ENCODE results near the gene SSUH2. TPM values are rescaled to one million over a fixed set of nuclear protein-coding genes. Genes with fewer than 3 reads are reported as not detected.

SSUH2 gene
- total RNA-seq, 1 donor from 2014 or later: not detected

GRCh38 chr3:8576841-8577571 lies 67.6 kb downstream of the SSUH2 start:
- H3K36me3 Mint-ChIP-seq (ENCODE audit: unreplicated experiment): peaks cover 16% of the 10 kb centered on the region
- no peaks in the 10 kb centered on the region for H3K27me3 Mint-ChIP-seq (ENCODE audit: unreplicated experiment)
- no peak for TF ChIP-seq CTCF (IDR thresholded peaks at IDR 0.05)
- H3K9me3 Mint-ChIP-seq (ENCODE audit: unreplicated experiment): no peaks in the 10 kb centered on the region
- no peak overlapping the region for H3K4me3 Mint-ChIP-seq (ENCODE audit: unreplicated experiment)
- peaks cover 76% of the 10 kb centered on the region for H3K4me1 Mint-ChIP-seq (ENCODE audit: unreplicated experiment)
- H3K27ac Mint-ChIP-seq (ENCODE audit: unreplicated experiment): peak overlapping the region; percentile 90
- no peak for DNase-seq (ENCODE audit: extremely low spot score, unreplicated experiment)

- Mint-ChIP-seq H3K27me3 (ENCODE audit: unreplicated experiment) (no peaks in the 10 kb centered on the region), H3K36me3 (ENCODE audit: unreplicated experiment) (peaks cover 22% of the 10 kb centered on the region), H3K4me1 (ENCODE audit: unreplicated experiment) (peaks cover 72% of the 10 kb centered on the region), H3K27ac (ENCODE audit: unreplicated experiment) (peak overlapping the region; percentile 90), H3K4me3 (ENCODE audit: unreplicated experiment) (no peak overlapping the region), H3K9me3 (ENCODE audit: unreplicated experiment) (no peaks in the 10 kb centered on the region)
- no peak for DNase-seq (ENCODE audit: extremely low spot score, unreplicated experiment)
- TF ChIP-seq CTCF (IDR thresholded peaks at IDR 0.05): no peak
Observed at GRCh38 chr3:8576436-8576835, 68.2 kb downstream of the SSUH2 start.

- no peak for TF ChIP-seq CTCF (IDR thresholded peaks at IDR 0.05)
- peaks cover 31% of the 10 kb centered on the region for H3K36me3 Mint-ChIP-seq (ENCODE audit: unreplicated experiment)
- H3K9me3 Mint-ChIP-seq (ENCODE audit: unreplicated experiment): no peaks in the 10 kb centered on the region
- peaks cover 75% of the 10 kb centered on the region for H3K4me1 Mint-ChIP-seq (ENCODE audit: unreplicated experiment)
- peak overlapping the region; percentile 90 for H3K27ac Mint-ChIP-seq (ENCODE audit: unreplicated experiment)
- H3K27me3 Mint-ChIP-seq (ENCODE audit: unreplicated experiment): no peaks in the 10 kb centered on the region
- no peak overlapping the region for H3K4me3 Mint-ChIP-seq (ENCODE audit: unreplicated experiment)
- no peak for DNase-seq (ENCODE audit: extremely low spot score, unreplicated experiment)
Observed at GRCh38 chr3:8575364-8576104, 69.1 kb downstream of the SSUH2 start.

- peaks cover 38% of the 10 kb centered on the region for H3K36me3 Mint-ChIP-seq (ENCODE audit: unreplicated experiment)
- TF ChIP-seq CTCF (IDR thresholded peaks at IDR 0.05): no peak
- no peak for DNase-seq (ENCODE audit: extremely low spot score, unreplicated experiment)
- H3K27ac Mint-ChIP-seq (ENCODE audit: unreplicated experiment): peak overlapping the region; percentile 90
- H3K27me3 Mint-ChIP-seq (ENCODE audit: unreplicated experiment): no peaks in the 10 kb centered on the region
- peaks cover 75% of the 10 kb centered on the region for H3K4me1 Mint-ChIP-seq (ENCODE audit: unreplicated experiment)
- no peaks in the 10 kb centered on the region for H3K9me3 Mint-ChIP-seq (ENCODE audit: unreplicated experiment)
- no peak overlapping the region for H3K4me3 Mint-ChIP-seq (ENCODE audit: unreplicated experiment)
Observed at GRCh38 chr3:8574670-8575322, 69.8 kb downstream of the SSUH2 start.

All from osteocyte (in vitro differentiated cells).